Measurements from ENCODE around the gene BSG.
"Not testable (repeated sequence)": the region's sequence is repeated elsewhere in the genome, so short reads cannot be mapped to it uniquely, and the experiment has no call there.

Gene BSG

GRCh38 chr19:588741-589692 is 16.6 kb downstream of the BSG start:
- no peak for DNase-seq

- no peak for DNase-seq
These were observed 17.4 kb downstream of the BSG start, which contains the start of gene HCN2 for GRCh38 chr19:589693-590395. Gene HCN2, plus strand, starts transcription at chr19:589881. Its CDS starts 65 bp downstream, at chr19:589946.

GRCh38 chr19:590396-590745 is 18.0 kb downstream of the BSG start:
- no peak for DNase-seq

- DNase-seq = no peak
These were observed 18.3 kb downstream of the BSG start for GRCh38 chr19:590750-591098.

- DNase-seq = no peak
These were observed 18.9 kb downstream of the BSG start for GRCh38 chr19:591099-591958.

- no peak for DNase-seq
These were observed 19.7 kb downstream of the BSG start for GRCh38 chr19:592101-592500.

- no peak for DNase-seq
These were observed 20.7 kb downstream of the BSG start for GRCh38 chr19:593055-593454.

- no peak for DNase-seq
These were observed 21.1 kb downstream of the BSG start for GRCh38 chr19:593505-593904.

- DNase-seq = no peak
These were observed 22.0 kb downstream of the BSG start for GRCh38 chr19:594265-594870.

GRCh38 chr19:595326-596262 is 23.2 kb downstream of the BSG start:
- DNase-seq = no peak

GRCh38 chr19:596263-596655 is 23.9 kb downstream of the BSG start:
- no peak for DNase-seq

- DNase-seq = no peak
These were observed 25.3 kb downstream of the BSG start for GRCh38 chr19:597406-598315.

- DNase-seq = no peak
These were observed 28.9 kb downstream of the BSG start for GRCh38 chr19:601310-601709.

GRCh38 chr19:601790-602189 is 29.4 kb downstream of the BSG start:
- no peak for DNase-seq

GRCh38 chr19:602391-603301 is 30.2 kb downstream of the BSG start:
- DNase-seq = no peak

- not testable (repeated sequence) for DNase-seq
These were observed 30.9 kb downstream of the BSG start for GRCh38 chr19:603302-603639.

GRCh38 chr19:603779-604178 is 31.4 kb downstream of the BSG start:
- not testable (repeated sequence) for DNase-seq

GRCh38 chr19:604355-604754 is 32.0 kb downstream of the BSG start:
- no peak for DNase-seq

All from activated CD4-positive, alpha-beta T cell treated with anti-CD3 and anti-CD28 coated beads for 1 hour (primary cell).